ENCODE measurements around the gene ZBTB40.

ZBTB40 gene

DNA sequence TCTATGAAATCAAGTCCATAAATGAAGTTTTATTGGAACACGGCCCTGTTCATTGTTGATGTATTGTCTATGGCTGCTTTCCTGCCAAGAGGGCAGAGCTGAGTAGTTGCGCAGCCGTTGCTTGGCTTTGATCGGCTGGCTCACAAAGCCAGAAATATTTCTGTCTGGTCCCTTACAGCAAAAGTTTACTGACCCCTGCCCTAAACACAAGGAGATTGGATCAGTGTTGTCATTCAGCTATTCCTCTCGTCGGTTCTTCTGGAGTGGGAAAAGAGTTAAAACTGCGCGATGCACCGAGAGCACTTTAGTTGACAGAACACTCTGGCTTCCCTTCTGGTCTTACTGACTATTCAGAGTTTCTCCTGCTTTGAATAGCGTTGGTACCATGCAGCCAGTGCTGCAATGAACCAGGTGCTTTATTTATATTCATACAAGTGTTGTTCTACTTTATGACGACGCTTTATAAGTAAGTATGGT lies 868 bp downstream of the ZBTB40 start:
- H3K36me3 ChIP-seq (ENCODE audit: control insufficient read depth in 2 of 2, insufficient read depth in 1 of 2, low read length in 2 of 2) = no peaks in the 10 kb centered on the region
- POLR2A ChIA-PET = no interaction called here
- peak overlapping the region; percentile 65; the same call in 1 of the 2 replicates for H3K27ac ChIP-seq (ENCODE audit: extremely low read depth, low read depth, low read length)
- H3K9me3 ChIP-seq (ENCODE audit: control insufficient read depth, insufficient read depth, low read depth, low read length) = no peaks in the 10 kb centered on the region
- peak overlapping the region; percentile 58 for H3K4me3 ChIP-seq (ENCODE audit: low read depth, low read length)
- H3K4me1 ChIP-seq (ENCODE audit: control insufficient read depth, insufficient read depth, low read length) = 0 out of 2 replicates have a peak, but pooled peaks cover 3% of the 10 kb centered on the region
- TF ChIP-seq ZBTB17 (tag by site-specific recombination; IDR thresholded peaks at IDR 0.05) (peak; percentile 75), ZIC2 (tag by site-specific recombination; IDR thresholded peaks at IDR 0.05) (no peak), ZNF600 (tag by site-specific recombination; IDR thresholded peaks at IDR 0.05) (peak; percentile 71; the same call in 1 of the 2 replicates), ATF2 (tag by site-specific recombination; IDR thresholded peaks at IDR 0.05; ENCODE audit: low read depth) (no peak), YY2 (tag by site-specific recombination; IDR thresholded peaks at IDR 0.05) (no peak), ZNF133 (tag by site-specific recombination; IDR thresholded peaks at IDR 0.05) (no peak), ZNF10 (tag by site-specific recombination; IDR thresholded peaks at IDR 0.05) (0 out of 2 replicates have a peak, but pooled peaks have one; percentile 2), TRIM28 (IDR thresholded peaks at IDR 0.05; ENCODE audit: borderline replicate concordance, low read length) (peak; percentile 58), ZNF184 (tag by site-specific recombination; IDR thresholded peaks at IDR 0.05) (no peak), ZSCAN30 (tag by site-specific recombination; IDR thresholded peaks at IDR 0.05) (peak; percentile 9; the same call in 1 of the 2 replicates), ZNF335 (tag by site-specific recombination; conservative IDR thresholded peaks at IDR 0.05) (0 out of 2 replicates have a peak, but pooled peaks have one; percentile 3), ZNF391 (tag by site-specific recombination; IDR thresholded peaks at IDR 0.05; ENCODE audit: borderline replicate concordance, low read depth) (no peak), ZSCAN16 (tag by site-specific recombination; IDR thresholded peaks at IDR 0.05) (peak; percentile 99), ZNF792 (tag by site-specific recombination; IDR thresholded peaks at IDR 0.05) (no peak), ZBTB48 (tag by site-specific recombination; IDR thresholded peaks at IDR 0.05) (peak; percentile 89)
- TF ChIP-seq, protein P1, sequence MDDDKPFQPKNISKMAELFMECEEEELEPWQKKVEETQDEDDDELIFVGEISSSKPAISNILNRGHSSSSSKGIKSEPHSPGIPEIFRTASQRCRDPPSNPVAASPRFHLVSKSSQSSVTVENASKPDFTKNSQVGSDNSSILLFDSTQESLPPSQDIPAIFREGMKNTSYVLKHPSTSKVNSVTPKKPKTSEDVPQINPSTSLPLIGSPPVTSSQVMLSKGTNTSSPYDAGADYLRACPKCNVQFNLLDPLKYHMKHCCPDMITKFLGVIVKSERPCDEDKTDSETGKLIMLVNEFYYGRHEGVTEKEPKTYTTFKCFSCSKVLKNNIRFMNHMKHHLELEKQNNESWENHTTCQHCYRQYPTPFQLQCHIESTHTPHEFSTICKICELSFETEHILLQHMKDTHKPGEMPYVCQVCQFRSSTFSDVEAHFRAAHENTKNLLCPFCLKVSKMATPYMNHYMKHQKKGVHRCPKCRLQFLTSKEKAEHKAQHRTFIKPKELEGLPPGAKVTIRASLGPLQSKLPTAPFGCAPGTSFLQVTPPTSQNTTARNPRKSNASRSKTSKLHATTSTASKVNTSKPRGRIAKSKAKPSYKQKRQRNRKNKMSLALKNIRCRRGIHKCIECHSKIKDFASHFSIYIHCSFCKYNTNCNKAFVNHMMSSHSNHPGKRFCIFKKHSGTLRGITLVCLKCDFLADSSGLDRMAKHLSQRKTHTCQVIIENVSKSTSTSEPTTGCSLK (tag by site-specific recombination; IDR thresholded peaks at IDR 0.05) = no peak
- CTCF ChIA-PET = interaction anchor here (1.1 to 1.4 kb wide), 2 partner anchors 9 to 189 kb away, joined by 5 to 6 read pairs; no protein-coding TSS in a partner anchor

DNA sequence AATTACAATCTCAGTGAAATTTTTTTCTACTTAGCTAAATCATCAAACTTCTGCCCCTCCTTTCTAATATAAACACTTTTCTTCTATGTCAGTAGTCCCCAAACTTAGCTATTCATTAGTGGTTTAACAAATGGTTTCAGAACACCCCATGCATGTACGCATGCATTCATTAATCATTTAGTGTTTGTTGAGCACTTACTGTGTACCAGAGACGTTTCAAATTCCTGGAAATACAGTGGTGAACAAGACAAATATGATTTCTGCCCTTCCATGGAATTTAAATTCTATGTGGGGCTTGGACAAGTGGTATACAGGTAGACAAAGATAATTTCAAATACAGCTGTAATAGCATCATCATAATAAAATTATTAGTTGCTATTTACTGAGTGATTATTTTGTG lies 1.5 kb downstream of the ZBTB40 start:
- H3K4me3 ChIP-seq (ENCODE audit: low read depth, low read length) = no peak overlapping the region

More for the DNA sequence above, 1.5 kb downstream of the ZBTB40 start:
- ChIA-PET POLR2A (no interaction called here), CTCF (interaction anchor here (1.1 to 1.5 kb wide), 4 partner anchors 9 to 189 kb away, joined by 3 to 6 read pairs (median 6); no protein-coding TSS in a partner anchor)
- H3K36me3 ChIP-seq (ENCODE audit: control insufficient read depth in 2 of 2, insufficient read depth in 1 of 2, low read length in 2 of 2) = no peaks in the 10 kb centered on the region
- TF ChIP-seq ZNF664 (tag by site-specific recombination; IDR thresholded peaks at IDR 0.05) = peak; percentile 91
- no peak for TF ChIP-seq ZNF645 (tag by site-specific recombination; IDR thresholded peaks at IDR 0.05)
- 0 out of 2 replicates have a peak, but pooled peaks have one; percentile 17 for TF ChIP-seq SP7 (tag by site-specific recombination; IDR thresholded peaks at IDR 0.05)
- H3K4me1 ChIP-seq (ENCODE audit: control insufficient read depth, insufficient read depth, low read length) = 0 out of 2 replicates have a peak, but pooled peaks cover 3% of the 10 kb centered on the region
- H3K27ac ChIP-seq (ENCODE audit: extremely low read depth, low read depth, low read length) = no peak overlapping the region
- H3K9me3 ChIP-seq (ENCODE audit: control insufficient read depth, insufficient read depth, low read depth, low read length) = no peaks in the 10 kb centered on the region
